ENCODE data around the gene DAPL1.
"Not testable (repeated sequence)": the region's sequence is repeated elsewhere in the genome, so short reads cannot be mapped to it uniquely, and the experiment has no call there.

Gene DAPL1

GRCh38 chr2:158822193-158822592 is 27.1 kb downstream of the DAPL1 start:
- no peak for DNase-seq (ENCODE audit: low spot score)

- no peak for DNase-seq (ENCODE audit: low spot score)
Measured at GRCh38 chr2:158823486-158824237, 28.5 kb downstream of the DAPL1 start.

GRCh38 chr2:158825021-158825420 is 29.9 kb downstream of the DAPL1 start:
- no peak for DNase-seq (ENCODE audit: low spot score)

GRCh38 chr2:158826965-158827364 is 31.8 kb downstream of the DAPL1 start:
- DNase-seq (ENCODE audit: low spot score), result no peak

- no peak for DNase-seq (ENCODE audit: low spot score)
Measured at GRCh38 chr2:158828378-158829164, 33.5 kb downstream of the DAPL1 start.

- no peak for DNase-seq (ENCODE audit: low spot score)
Measured at GRCh38 chr2:158829167-158829566, 34.0 kb downstream of the DAPL1 start.

GRCh38 chr2:158830201-158830600 is 35.1 kb downstream of the DAPL1 start:
- DNase-seq (ENCODE audit: low spot score), result no peak

- DNase-seq (ENCODE audit: low spot score), result no peak
Measured at GRCh38 chr2:158835431-158835830, 40.3 kb downstream of the DAPL1 start.

- DNase-seq (ENCODE audit: low spot score), result no peak
Measured at GRCh38 chr2:158837645-158838044, 42.5 kb downstream of the DAPL1 start.

- no peak for DNase-seq (ENCODE audit: low spot score)
Measured at GRCh38 chr2:158841850-158842249, 46.7 kb downstream of the DAPL1 start.

GRCh38 chr2:158845444-158845843 is 50.3 kb downstream of the DAPL1 start:
- DNase-seq (ENCODE audit: low spot score), result no peak

GRCh38 chr2:158845859-158846258 is 50.7 kb downstream of the DAPL1 start:
- peak; percentile 17 for DNase-seq (ENCODE audit: low spot score)

- not testable (repeated sequence) for DNase-seq (ENCODE audit: low spot score)
Measured at GRCh38 chr2:158847526-158847925, 52.4 kb downstream of the DAPL1 start.

GRCh38 chr2:158848031-158848970 is 53.2 kb downstream of the DAPL1 start:
- DNase-seq (ENCODE audit: low spot score), result not testable (repeated sequence)

- DNase-seq (ENCODE audit: low spot score), result not testable (repeated sequence)
Measured at GRCh38 chr2:158860179-158860578, 65.1 kb downstream of the DAPL1 start.

GRCh38 chr2:158861626-158862025 is 66.5 kb downstream of the DAPL1 start:
- not testable (repeated sequence) for DNase-seq (ENCODE audit: low spot score)

GRCh38 chr2:158865469-158865868 is 70.4 kb downstream of the DAPL1 start:
- DNase-seq (ENCODE audit: low spot score), result not testable (repeated sequence)

Data from SK-N-DZ (cell line).